GM18861 (cell line): ENCODE measurements around the gene APOH.

Experiments
- ATAC-seq: cut with Tn5 transposase; IDR thresholded peaks from one replicate; pipeline ENCODE4 v1.9.1; 2021; ENCODE audit not compliant: unreplicated experiment

The APOH gene

DNA sequence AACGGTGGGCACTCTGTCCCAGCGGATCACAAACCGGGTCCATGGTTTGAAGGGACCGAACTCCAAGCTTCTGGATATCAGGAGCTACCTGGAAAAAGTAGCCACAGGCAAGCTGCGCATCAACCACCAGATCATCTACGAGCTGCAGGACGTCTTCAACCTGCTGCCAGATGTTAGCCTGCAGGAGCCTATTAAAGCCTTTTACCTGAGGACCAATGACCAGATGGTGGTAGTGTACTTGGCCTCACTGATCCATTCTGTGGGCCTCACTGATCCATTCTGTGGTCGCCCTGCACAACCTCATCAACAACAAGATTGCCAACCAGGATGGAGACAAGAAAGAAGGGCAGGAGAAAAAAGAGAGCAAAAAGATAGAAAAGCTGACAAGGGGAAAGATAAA is 31.0 kb downstream of the APOH start:
- ATAC-seq, result no peak

DNA sequence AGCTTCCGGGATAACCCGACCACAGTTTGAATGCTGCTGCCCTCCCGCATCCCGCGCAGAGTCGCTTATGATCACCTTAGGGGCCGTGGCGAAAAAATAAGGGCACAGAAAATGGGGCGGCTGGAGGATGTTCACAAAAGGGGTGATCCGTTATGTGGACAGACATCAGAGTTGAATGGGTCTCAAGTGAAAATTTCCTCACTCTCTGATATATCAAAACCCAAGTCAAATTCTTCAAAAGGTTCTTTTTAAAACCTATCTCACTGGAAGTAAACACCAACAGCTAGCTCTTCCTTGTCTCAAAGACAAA is 36.9 kb downstream of the APOH start:
- ATAC-seq, result peak; percentile 6

DNA sequence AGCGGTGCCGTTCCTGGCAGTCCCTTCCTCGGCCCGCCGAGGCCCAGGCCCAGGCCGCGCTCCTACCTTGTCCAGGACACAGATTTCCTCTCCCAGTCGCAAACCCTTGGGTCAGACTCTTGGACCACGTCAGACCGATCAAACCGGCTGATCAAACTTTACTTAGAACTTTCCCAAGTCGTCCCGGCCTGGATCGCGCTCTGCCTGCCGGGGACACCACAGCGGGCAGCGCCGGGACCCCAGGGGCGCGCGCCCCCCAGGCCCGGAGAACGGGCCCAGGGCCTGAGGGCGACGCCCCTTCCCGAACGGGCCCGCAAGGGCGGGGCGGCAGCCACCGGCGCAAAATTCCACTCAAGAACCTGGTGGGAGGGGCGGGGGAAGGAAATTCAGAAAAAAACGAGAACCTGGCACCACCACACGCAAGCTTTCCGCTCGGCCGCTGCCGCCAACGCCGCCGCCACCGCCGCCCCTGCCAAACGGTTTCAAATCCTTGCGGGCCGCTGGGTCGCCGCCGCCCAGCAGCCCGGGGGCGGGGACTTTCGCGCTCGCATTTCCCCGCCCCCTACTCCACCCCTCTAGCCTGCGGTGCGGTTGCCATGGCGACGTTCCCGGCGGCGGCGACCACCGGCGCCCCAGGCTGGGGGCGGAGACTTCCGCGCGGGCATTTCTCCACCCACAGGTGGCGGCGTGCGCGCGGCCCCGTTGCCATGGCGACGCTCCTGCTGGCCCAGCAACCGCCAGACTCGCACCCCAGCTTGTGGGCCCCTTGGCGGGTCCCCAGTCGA is 37.4 kb downstream of the APOH start, which contains the start of gene CEP112:
Gene CEP112 (minus strand): TSS at position 541 of the 785 bp plus-strand sequence.
- ATAC-seq, result peak; percentile 45

DNA sequence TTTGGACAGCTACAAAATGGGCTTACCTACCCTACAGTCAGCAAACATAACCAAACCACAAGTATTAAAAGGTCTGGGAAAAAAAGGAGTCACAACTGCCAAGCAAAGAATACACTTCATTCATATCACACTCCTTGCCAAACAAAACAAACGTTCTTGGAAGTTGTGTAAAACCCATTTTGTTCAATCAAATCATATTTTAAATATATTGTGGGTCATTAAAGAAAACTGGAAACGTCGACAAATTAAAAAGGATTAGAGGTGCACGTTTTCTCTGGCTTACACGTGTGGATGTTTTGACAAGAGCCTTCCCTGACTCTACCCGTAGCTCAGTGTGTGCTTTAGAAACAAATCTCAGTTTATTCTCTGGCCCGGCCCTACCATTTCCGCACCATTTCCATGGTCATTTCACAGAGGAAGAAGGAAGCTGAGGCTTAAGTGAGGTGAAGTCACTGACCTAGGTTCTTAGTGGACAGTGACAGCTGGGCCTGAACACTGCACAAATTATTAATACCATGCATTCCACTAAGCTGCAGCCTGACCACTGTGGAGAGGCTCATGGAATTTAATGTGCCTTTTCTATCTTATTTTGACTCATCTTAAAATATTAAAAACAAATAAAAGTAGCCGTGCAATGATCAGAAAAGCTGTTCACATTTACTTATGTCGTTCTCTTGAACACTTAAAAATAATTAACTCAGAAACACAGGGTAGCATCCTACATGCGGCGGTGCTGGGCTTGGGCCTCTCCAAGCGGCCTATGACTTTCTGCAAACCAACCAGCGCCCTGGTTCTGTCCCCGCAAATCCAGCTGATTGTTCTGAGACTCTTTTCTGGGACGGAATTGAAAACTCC is 38.2 kb downstream of the APOH start:
- ATAC-seq, result no peak

DNA sequence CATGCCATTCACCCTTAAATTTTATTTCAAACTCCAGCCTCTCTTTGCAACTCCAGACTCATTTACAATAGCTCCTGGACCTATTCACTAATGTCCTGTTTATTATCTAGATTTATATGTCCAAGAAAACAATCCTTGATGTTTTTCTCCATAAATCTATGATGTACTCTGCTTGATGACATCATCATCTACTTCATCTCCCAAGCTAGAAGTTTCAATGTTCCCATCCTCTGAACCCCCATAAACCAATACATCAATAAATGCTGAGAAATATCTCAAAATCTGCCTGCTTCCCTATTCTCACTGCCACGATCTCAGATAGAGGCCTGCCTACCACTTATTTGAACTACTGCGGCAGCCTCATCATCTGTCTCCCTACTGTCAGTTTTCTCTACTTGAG is 41.5 kb downstream of the APOH start:
- no peak for ATAC-seq

DNA sequence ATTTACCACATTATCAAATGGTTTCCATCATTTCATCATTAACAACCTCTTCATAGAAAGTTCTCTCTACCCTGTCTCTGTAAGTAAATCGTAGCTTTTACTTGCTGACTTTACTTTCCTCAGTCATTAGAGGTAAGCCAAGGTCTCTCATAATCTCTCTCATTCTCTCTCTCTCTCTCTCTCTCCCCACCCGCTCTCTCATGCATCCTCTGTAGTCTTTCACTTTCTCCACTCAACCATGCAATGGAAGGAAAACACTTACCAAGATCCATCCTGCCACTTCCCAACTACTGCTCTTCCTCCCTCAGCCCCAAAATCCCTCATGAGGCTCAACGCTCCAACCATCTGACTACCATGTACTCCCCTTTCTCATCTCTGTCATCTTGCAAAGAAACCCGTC is 43.4 kb downstream of the APOH start:
- ATAC-seq, result no peak

DNA sequence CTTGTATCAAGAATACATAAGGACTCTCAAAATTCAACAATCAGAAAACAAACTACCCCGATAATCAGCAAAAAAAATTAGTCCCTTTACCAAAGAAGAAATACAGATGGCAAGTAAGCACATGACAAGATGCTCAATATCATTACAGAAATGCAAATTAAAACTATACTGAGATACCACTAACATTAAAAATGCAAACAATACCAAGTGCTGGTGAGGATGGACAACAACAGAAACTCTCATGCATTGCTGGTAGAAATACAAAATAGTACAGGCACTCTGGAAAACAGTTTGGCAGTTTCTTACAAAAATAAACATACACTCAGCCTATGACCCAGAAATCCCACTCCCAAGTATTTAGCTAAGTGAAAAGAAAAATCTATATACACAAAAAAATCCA is 44.8 kb downstream of the APOH start:
- no peak for ATAC-seq

DNA sequence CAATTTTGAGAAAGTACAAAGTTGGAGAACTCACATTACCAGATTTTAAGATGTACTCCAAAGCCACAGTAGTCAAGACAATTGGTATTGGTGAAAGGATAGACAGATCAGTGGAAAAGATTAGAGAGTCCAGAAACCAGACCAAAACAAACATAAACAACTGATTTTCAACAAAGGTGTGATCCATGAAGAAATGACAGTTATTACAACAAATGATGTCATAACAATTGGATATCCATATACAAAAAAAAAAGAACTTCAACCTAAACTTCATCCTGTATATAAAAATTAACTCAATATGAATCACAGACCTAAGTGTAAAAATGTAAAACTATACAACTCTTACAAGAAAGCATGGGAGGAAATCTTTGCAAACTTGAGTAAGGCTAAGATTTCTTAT is 45.7 kb downstream of the APOH start:
- ATAC-seq, result no peak

DNA sequence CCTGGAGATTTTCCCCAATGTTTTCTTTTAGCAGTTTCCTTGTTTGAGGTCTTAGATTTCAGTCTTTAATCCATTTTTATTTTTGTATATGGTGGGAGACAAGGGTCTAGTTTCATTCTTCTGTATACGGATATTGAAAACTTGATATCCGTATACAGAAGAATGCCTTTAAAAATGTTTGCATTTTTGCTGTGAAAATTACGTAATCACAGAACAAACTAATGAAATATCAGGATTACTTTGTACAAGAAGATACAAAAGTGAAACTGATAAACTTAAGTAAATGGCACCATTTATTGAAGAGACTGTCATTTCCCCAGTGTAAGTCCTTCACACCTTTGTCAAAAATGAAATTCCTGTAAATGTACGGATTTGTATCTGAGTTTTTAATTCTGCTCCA is 50.6 kb downstream of the APOH start:
- no peak for ATAC-seq

DNA sequence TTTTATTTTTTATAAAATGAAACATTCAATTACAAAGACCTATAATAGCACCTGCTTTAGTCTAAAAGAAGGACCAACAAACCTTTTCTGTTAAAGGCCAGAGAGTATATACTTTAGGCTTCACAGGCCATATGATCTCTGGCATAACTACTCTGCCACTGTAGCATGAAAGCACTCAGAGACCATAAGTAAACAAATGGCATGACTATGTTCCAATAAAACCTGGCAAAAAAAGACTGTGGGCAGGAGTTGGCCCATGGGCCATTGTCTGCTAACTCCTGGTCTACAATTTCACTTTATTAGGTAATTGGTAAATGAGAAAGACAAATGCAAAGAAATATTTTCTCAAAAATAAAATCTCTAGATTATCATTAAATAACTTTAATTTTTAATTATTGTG is 52.2 kb downstream of the APOH start:
- ATAC-seq, result no peak

DNA sequence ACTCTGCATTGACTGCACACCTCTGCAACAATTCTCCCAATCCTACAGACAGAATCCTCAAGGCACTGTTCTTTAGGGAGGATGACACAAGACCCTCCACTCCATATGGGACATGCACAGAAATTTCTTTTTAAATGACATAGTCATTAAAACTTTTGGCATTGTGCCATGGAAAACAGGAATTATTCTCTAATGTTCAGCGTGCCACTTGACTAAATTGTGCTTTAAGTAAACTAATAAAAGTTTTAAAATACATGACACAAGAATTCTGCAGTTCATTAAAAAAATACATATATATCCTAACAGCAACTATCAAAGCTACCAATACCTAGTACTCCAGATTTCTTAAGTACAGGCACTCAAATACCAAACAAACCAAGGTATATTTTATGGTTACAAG is 53.3 kb downstream of the APOH start:
- ATAC-seq, result no peak

DNA sequence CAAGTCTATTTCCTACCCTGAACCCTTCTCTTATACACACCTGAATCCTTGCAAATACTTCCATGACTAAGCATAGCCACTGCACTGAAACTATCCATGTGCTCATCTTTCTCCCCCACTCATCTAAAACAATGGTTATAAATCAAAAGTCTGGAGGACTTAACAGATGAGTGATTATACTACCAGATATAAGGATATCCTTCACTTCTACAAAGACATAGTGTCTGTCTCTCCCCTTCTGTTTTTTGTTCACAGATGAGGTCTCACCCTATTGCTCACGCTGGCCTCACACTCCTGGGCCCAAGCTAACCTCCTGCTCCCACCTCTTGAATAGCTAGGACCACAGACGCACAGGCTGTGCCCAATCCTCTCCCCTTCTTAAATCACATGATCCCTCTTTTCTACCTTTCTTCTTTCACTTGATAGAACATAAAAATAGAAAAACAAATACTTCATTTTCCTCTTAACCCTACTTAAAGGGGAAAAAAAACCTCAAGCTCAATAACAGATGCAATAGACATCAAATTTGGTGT is 56.5 kb downstream of the APOH start:
- no peak for ATAC-seq

DNA sequence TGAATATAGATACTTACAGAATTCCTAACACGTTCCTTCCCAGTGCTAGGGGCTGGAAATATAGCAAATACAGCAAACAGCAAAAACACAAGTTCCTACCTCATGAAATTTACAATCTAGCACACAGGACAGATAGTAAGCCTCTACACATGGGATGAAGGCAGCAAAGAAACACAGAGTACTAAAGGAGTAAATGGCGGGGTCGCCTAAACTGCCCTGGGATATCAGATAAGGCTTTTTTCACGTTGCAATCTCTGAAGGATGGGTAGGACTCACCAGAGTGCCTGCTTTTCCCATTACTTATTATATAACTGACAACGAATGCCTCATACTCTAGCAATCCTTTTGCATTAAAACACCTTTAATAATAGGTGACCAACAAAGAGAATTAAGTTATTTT is 57.1 kb downstream of the APOH start:
- ATAC-seq, result no peak

DNA sequence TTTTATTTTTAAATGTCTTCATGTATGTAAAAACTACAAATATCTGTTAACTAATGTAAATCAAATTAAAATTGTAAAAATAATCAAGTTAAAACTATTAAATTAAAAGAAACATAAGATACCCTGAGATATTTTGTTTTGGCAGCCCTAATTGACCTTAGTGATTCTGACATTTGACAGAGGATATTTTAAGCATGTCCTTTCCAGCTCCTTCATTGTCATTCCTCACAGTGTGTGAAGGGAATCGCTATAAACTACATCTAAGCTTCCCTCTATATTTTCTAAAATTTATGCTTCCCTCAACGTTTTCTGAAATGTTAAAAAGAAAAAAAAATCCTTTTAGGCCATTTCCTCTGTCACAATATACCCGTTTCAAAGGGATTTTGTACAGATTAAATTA is 57.5 kb downstream of the APOH start:
- no peak for ATAC-seq

DNA sequence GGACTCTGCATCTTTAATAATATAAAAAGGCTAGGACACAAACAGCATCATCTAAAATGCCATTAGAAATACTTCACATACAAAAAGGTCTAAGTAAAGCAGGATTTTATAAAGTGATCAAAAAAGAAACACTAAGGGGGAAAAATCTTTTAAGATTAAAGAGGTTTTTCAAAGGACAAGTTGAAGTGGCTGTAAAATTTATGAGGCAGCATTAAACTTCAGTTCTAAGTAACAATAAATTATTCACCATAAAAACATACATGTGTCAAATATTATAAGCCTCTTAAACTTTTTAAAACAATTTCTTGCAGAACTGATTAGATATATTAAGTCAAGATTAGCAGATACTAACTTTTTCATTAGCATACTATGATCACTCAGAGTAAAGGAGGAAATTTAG is 58.0 kb downstream of the APOH start:
- no peak for ATAC-seq

DNA sequence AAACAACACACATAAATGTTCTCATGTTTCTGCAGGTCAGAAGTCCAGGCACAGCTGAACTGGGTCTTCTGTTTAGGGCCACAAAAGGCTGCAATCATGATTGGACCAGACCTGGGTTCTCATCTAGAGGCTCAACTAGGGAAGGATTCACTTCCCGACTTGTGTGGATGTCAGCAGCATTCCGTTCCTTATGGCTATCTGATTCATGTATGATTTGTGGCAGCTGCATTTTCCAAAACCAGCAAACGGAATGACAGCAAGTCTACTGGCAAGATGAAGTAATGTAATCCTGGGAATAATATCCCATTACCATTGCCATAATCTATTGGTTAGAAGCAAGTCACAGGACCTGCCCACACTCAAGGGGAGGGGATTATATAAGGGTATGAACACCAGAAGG is 59.4 kb downstream of the APOH start:
- ATAC-seq, result no peak

DNA sequence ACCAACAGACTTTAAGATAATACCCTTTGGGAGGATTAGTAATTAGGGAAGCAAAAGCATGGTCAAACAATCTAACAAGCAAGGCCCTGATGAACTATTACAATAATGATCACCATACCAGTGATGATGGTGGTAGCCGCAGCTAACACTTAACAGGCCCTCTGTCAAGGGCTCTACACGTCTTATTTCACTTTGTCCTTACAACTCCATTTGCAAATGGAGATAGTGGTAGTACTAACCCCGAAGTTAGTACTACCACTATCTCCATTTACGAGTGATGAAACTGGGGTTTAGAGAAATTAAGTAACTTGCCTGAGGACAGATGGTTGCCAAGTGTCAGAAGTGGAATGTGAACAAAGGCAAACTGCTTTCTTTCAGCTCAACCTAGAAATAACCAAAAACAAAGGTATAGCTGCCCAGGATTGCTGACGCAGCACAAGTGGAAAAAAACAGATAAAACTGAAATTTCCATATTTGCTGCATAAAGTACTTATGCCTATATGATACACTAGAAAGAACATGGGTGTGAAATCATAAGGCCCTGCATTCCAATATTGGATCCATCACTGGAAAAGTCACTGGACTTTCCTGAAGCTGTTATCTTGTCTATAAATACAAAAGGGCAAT is 61.9 kb downstream of the APOH start:
- no peak for ATAC-seq

DNA sequence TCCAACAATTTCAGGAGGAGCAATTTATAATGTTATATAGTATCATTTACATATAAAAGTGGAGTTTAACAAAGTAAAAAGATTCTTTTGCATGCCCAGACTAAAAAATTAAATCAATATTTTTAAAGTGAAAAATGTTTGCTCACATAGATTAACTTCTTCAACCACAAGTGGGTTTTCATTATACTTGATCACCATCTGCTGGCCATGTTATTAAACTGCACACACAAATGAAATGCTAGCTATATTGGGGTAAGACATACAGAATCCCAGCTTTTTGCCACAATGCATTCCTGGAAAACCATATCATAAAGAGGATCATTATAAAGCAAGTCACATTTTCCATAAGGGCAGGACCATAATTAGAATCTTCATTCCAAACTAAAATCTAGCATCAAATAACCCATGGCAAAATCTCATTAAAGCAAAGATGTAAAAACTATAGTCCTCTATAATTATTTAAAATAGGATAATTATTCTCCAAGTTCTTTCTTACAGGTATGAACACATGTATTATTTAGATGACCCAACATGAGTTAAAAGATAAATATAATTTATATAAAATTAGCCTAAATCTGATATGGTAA is 63.6 kb downstream of the APOH start:
- ATAC-seq, result no peak
